Measurements from ENCODE around the gene SFXN3.

- TF ChIP-seq CTCF (IDR thresholded peaks at IDR 0.05; ENCODE audit: low read depth, low read length, poor library complexity, severe bottlenecking) = no peak
- TF ChIP-seq EZH2phosphoT487 (IDR thresholded peaks at IDR 0.05; ENCODE audit: borderline replicate concordance, low read length) = no peak
Observed at GRCh38 chr10:101033276-101033675, 2.2 kb downstream of the SFXN3 start.

All from DOHH2 (cell line).